ENCODE measurements around the gene CIITA.
"Not testable (repeated sequence)": the region's sequence is repeated elsewhere in the genome, so short reads cannot be mapped to it uniquely, and the experiment has no call there.

Gene CIITA

GRCh38 chr16:10932959-10933710 lies 56.1 kb downstream of the CIITA start:
- Mint-ChIP-seq H3K4me3 (no peak overlapping the region), H3K9me3 (no peaks in the 10 kb centered on the region), H3K27me3 (no peaks in the 10 kb centered on the region), H3K36me3 (peaks cover 5% of the 10 kb centered on the region), H3K27ac (no peak overlapping the region), H3K4me1 (peaks cover 46% of the 10 kb centered on the region)

GRCh38 chr16:10933865-10934264 lies 56.9 kb downstream of the CIITA start:
- Mint-ChIP-seq H3K27ac (no peak overlapping the region), H3K4me1 (peaks cover 54% of the 10 kb centered on the region), H3K9me3 (no peaks in the 10 kb centered on the region), H3K36me3 (peaks cover 5% of the 10 kb centered on the region), H3K4me3 (no peak overlapping the region), H3K27me3 (no peaks in the 10 kb centered on the region)

- Mint-ChIP-seq H3K27me3 (no peaks in the 10 kb centered on the region), H3K36me3 (peaks cover 6% of the 10 kb centered on the region), H3K4me1 (peaks cover 60% of the 10 kb centered on the region), H3K4me3 (no peak overlapping the region), H3K27ac (no peak overlapping the region), H3K9me3 (no peaks in the 10 kb centered on the region)
These were observed 57.5 kb downstream of the CIITA start for GRCh38 chr16:10934325-10935107.

- H3K4me1 Mint-ChIP-seq = peaks cover 69% of the 10 kb centered on the region
- H3K27me3 Mint-ChIP-seq = no peaks in the 10 kb centered on the region
- peaks cover 9% of the 10 kb centered on the region for H3K36me3 Mint-ChIP-seq
- H3K27ac Mint-ChIP-seq = no peak overlapping the region
- H3K9me3 Mint-ChIP-seq = no peaks in the 10 kb centered on the region
- peak overlapping the region; percentile 28 for H3K4me3 Mint-ChIP-seq
These were observed 58.4 kb downstream of the CIITA start for GRCh38 chr16:10935226-10935915.

- H3K27ac Mint-ChIP-seq = no peak overlapping the region
- no peaks in the 10 kb centered on the region for H3K27me3 Mint-ChIP-seq
- H3K4me1 Mint-ChIP-seq = peaks cover 76% of the 10 kb centered on the region
- H3K4me3 Mint-ChIP-seq = peak overlapping the region; percentile 97
- H3K9me3 Mint-ChIP-seq = no peaks in the 10 kb centered on the region
- peaks cover 8% of the 10 kb centered on the region for H3K36me3 Mint-ChIP-seq
These were observed 59.4 kb downstream of the CIITA start for GRCh38 chr16:10936272-10936984.

GRCh38 chr16:10937068-10937859 lies 60.3 kb downstream of the CIITA start:
- Mint-ChIP-seq H3K9me3 (no peaks in the 10 kb centered on the region), H3K4me1 (peaks cover 76% of the 10 kb centered on the region), H3K27me3 (no peaks in the 10 kb centered on the region), H3K4me3 (peak overlapping the region; percentile 97), H3K27ac (no peak overlapping the region), H3K36me3 (peaks cover 8% of the 10 kb centered on the region)

GRCh38 chr16:10938321-10938720 lies 61.3 kb downstream of the CIITA start:
- H3K9me3 Mint-ChIP-seq = no peaks in the 10 kb centered on the region
- H3K27ac Mint-ChIP-seq = peak overlapping the region; percentile 35
- no peaks in the 10 kb centered on the region for H3K27me3 Mint-ChIP-seq
- H3K4me3 Mint-ChIP-seq = peak overlapping the region; percentile 97
- H3K36me3 Mint-ChIP-seq = peaks cover 8% of the 10 kb centered on the region
- H3K4me1 Mint-ChIP-seq = peaks cover 81% of the 10 kb centered on the region

GRCh38 chr16:10938796-10939648 lies 62.0 kb downstream of the CIITA start:
- Mint-ChIP-seq H3K4me1 (peaks cover 78% of the 10 kb centered on the region), H3K4me3 (peak overlapping the region; percentile 97), H3K36me3 (peaks cover 8% of the 10 kb centered on the region), H3K27me3 (no peaks in the 10 kb centered on the region), H3K27ac (peak overlapping the region; percentile 31), H3K9me3 (no peaks in the 10 kb centered on the region)

GRCh38 chr16:10939649-10940234 lies 62.7 kb downstream of the CIITA start:
- H3K4me1 Mint-ChIP-seq = peaks cover 76% of the 10 kb centered on the region
- H3K27ac Mint-ChIP-seq = peak overlapping the region; percentile 25

GRCh38 chr16:10940501-10941079 lies 63.6 kb downstream of the CIITA start:
- Mint-ChIP-seq H3K36me3 (peaks cover 8% of the 10 kb centered on the region), H3K27me3 (no peaks in the 10 kb centered on the region), H3K4me3 (peak overlapping the region; percentile 97), H3K4me1 (peaks cover 75% of the 10 kb centered on the region), H3K9me3 (no peaks in the 10 kb centered on the region), H3K27ac (peak overlapping the region; percentile 70)

More at GRCh38 chr16:10939649-10940234, 62.7 kb downstream of the CIITA start:
- no peaks in the 10 kb centered on the region for H3K27me3 Mint-ChIP-seq
- H3K9me3 Mint-ChIP-seq = no peaks in the 10 kb centered on the region
- H3K36me3 Mint-ChIP-seq = peaks cover 8% of the 10 kb centered on the region
- H3K4me3 Mint-ChIP-seq = peak overlapping the region; percentile 97

GRCh38 chr16:10941127-10941933 lies 64.3 kb downstream of the CIITA start:
- Mint-ChIP-seq H3K4me3 (peak overlapping the region; percentile 97), H3K27me3 (no peaks in the 10 kb centered on the region), H3K9me3 (no peaks in the 10 kb centered on the region), H3K27ac (peak overlapping the region; percentile 91), H3K4me1 (peaks cover 75% of the 10 kb centered on the region), H3K36me3 (peaks cover 5% of the 10 kb centered on the region)

GRCh38 chr16:10941935-10942351 lies 64.9 kb downstream of the CIITA start:
- H3K9me3 Mint-ChIP-seq, H3K36me3 Mint-ChIP-seq, H3K27me3 Mint-ChIP-seq: not testable (repeated sequence)
- H3K27ac Mint-ChIP-seq = peak overlapping the region; percentile 91
- H3K4me3 Mint-ChIP-seq = peak overlapping the region; percentile 97
- H3K4me1 Mint-ChIP-seq = peaks cover 75% of the 10 kb centered on the region

Measured in activated naive CD4-positive, alpha-beta T cell treated with anti-CD3 and anti-CD28 coated beads, Interleukin-2, amount 50 U/mL, for 24 hours (primary cell).